Eye (tissue), 1 donor: ENCODE measurements around the gene IFNA8.
A peak's percentile ranks its signal among the peaks of the same experiment; 100 is the strongest.
"Not testable (repeated sequence)": the region's sequence is repeated elsewhere in the genome, so short reads cannot be mapped to it uniquely, and the experiment has no call there.

Experiments used
- DNase-seq: peaks from one replicate; pipeline ENCODE4 v3.0.0-alpha.2; 2015

IFNA8 gene

GRCh38 chr9:21429191-21429590 is 20.3 kb downstream of the IFNA8 start:
- no peak for DNase-seq

- no peak for DNase-seq
These were observed 23.9 kb downstream of the IFNA8 start for GRCh38 chr9:21432672-21433425.

GRCh38 chr9:21434202-21435014 is 25.5 kb downstream of the IFNA8 start:
- peak; percentile 68 for DNase-seq

- not testable (repeated sequence) for DNase-seq
These were observed 26.1 kb downstream of the IFNA8 start for GRCh38 chr9:21435015-21435383.

- DNase-seq = no peak
These were observed 31.2 kb downstream of the IFNA8 start, which contains the start of gene IFNA1 for GRCh38 chr9:21440139-21440538. Gene IFNA1 (plus strand): TSS chr9:21440439. CDS start chr9:21440508, 69 bp downstream.

- no peak for DNase-seq
These were observed 35.1 kb downstream of the IFNA8 start for GRCh38 chr9:21443849-21444625.

- not testable (repeated sequence) for DNase-seq
These were observed 40.4 kb downstream of the IFNA8 start for GRCh38 chr9:21449312-21449711.

GRCh38 chr9:21450733-21451394 is 41.9 kb downstream of the IFNA8 start:
- no peak for DNase-seq

GRCh38 chr9:21452681-21453080 is 43.8 kb downstream of the IFNA8 start:
- DNase-seq = no peak

GRCh38 chr9:21454149-21454548 is 45.2 kb downstream of the IFNA8 start:
- no peak for DNase-seq

GRCh38 chr9:21455320-21455719 is 46.4 kb downstream of the IFNA8 start:
- DNase-seq = peak; percentile 3
